ENCODE results near the gene GNAT2. TPM values are rescaled to one million over a fixed set of nuclear protein-coding genes. Genes with fewer than 3 reads are reported as not detected.

Gene GNAT2
- total RNA-seq, 1 donor from 2014 or later: not detected

GRCh38 chr1:109567877-109568672, 51.3 kb downstream of the GNAT2 start:
- DNase-seq (ENCODE audit: extremely low read depth, low read depth, low spot score): no peak

- DNase-seq (ENCODE audit: extremely low read depth, low read depth, low spot score): no peak
Measured at GRCh38 chr1:109566982-109567381, 52.4 kb downstream of the GNAT2 start.

GRCh38 chr1:109565241-109565640, 54.2 kb downstream of the GNAT2 start:
- no peak for DNase-seq (ENCODE audit: extremely low read depth, low read depth, low spot score)

- DNase-seq (ENCODE audit: extremely low read depth, low read depth, low spot score): no peak
Measured at GRCh38 chr1:109564194-109564878, 55.1 kb downstream of the GNAT2 start.

GRCh38 chr1:109559995-109560394, 59.4 kb downstream of the GNAT2 start:
- no peak for DNase-seq (ENCODE audit: extremely low read depth, low read depth, low spot score)

- DNase-seq (ENCODE audit: extremely low read depth, low read depth, low spot score): no peak
Measured at GRCh38 chr1:109557520-109557919, 61.9 kb downstream of the GNAT2 start.

GRCh38 chr1:109556563-109556962, 62.9 kb downstream of the GNAT2 start:
- DNase-seq (ENCODE audit: extremely low read depth, low read depth, low spot score): no peak

Other genes with a start within 250 kb of the GNAT2 start
- 31.4 and 55.9 TPM in 2 replicates for gene SORT1, start 221.7 kb downstream of the GNAT2 start, total RNA-seq
- gene PSMA5, start 193.2 kb downstream of the GNAT2 start, total RNA-seq: 58.8 TPM in 2 replicates
- not detected in 2 replicates for gene SYPL2, start 153.1 kb downstream of the GNAT2 start, total RNA-seq
- gene ATXN7L2, start 135.7 kb downstream of the GNAT2 start, total RNA-seq: 2.3 and 4.3 TPM in 2 replicates
- gene CYB561D1, start 125.5 kb downstream of the GNAT2 start, total RNA-seq: 6.2 and 6.7 TPM in 2 replicates
- gene AMIGO1, start 109.9 kb downstream of the GNAT2 start, total RNA-seq: 0.64 and 0.68 TPM in 2 replicates
- gene GPR61, start 79.7 kb downstream of the GNAT2 start, total RNA-seq: not detected in 2 replicates
- 10.7 and 11.4 TPM in 2 replicates for gene GNAI3, start 71.0 kb downstream of the GNAT2 start, total RNA-seq
- gene AMPD2, start 221 bp upstream of the GNAT2 start, total RNA-seq: 64.3 and 68.0 TPM in 2 replicates
- 2.0 and 3.3 TPM in 2 replicates for gene GSTM4, start 36.5 kb upstream of the GNAT2 start, total RNA-seq
- 1.9 and 6.2 TPM in 2 replicates for gene GSTM2, start 48.4 kb upstream of the GNAT2 start, total RNA-seq
- gene GSTM1, start 68.2 kb upstream of the GNAT2 start, total RNA-seq: 9.3 TPM in 1 of 2 replicates, not detected in the other
- not detected in 2 replicates for gene GSTM5, start 92.6 kb upstream of the GNAT2 start, total RNA-seq
- 25.7 and 39.8 TPM in 2 replicates for gene GSTM3, start 121.4 kb upstream of the GNAT2 start, total RNA-seq
- gene EPS8L3, start 144.3 kb upstream of the GNAT2 start, total RNA-seq: not detected in 2 replicates